Measurements from ENCODE around the gene HOTAIR.

The HOTAIR gene

GRCh38 chr12:54010972-54011664 is 36.4 kb upstream of the HOTAIR start:
- no peak for DNase-seq

GRCh38 chr12:54010053-54010971 is 35.6 kb upstream of the HOTAIR start:
- DNase-seq, result no peak

GRCh38 chr12:54009171-54010052 is 34.7 kb upstream of the HOTAIR start:
- no peak for DNase-seq

- DNase-seq, result no peak
Measured at GRCh38 chr12:54008260-54008552, 33.5 kb upstream of the HOTAIR start.

- DNase-seq, result no peak
Measured at GRCh38 chr12:54007538-54008259, 32.9 kb upstream of the HOTAIR start.

GRCh38 chr12:54006559-54007220 is 31.9 kb upstream of the HOTAIR start:
- no peak for DNase-seq

GRCh38 chr12:54005853-54006558 is 31.3 kb upstream of the HOTAIR start:
- peak; percentile 70 to 73 for DNase-seq

- no peak for DNase-seq
Measured at GRCh38 chr12:54005531-54005852, 30.7 kb upstream of the HOTAIR start.

GRCh38 chr12:54004841-54005530 is 30.2 kb upstream of the HOTAIR start:
- peak; percentile 47 to 69 for DNase-seq

GRCh38 chr12:54004063-54004840 is 29.5 kb upstream of the HOTAIR start:
- DNase-seq, result no peak

- no peak for DNase-seq
Measured at GRCh38 chr12:54003625-54004024, 28.9 kb upstream of the HOTAIR start.

GRCh38 chr12:54002915-54003389 is 28.2 kb upstream of the HOTAIR start:
- no peak for DNase-seq

- DNase-seq, result no peak
Measured at GRCh38 chr12:54002278-54002914, 27.6 kb upstream of the HOTAIR start.

- no peak for DNase-seq
Measured at GRCh38 chr12:54001283-54002187, 26.8 kb upstream of the HOTAIR start.

GRCh38 chr12:54000116-54001114 is 25.7 kb upstream of the HOTAIR start, which contains the start of gene HOXC9:
Gene HOXC9 (plus strand): TSS chr12:54000161. CDS start chr12:54000189, 28 bp downstream.
- DNase-seq, result no peak

- no peak for DNase-seq
Measured at GRCh38 chr12:53999559-54000115, 24.9 kb upstream of the HOTAIR start.

GRCh38 chr12:53998900-53999236 is 24.1 kb upstream of the HOTAIR start:
- DNase-seq, result no peak
